GM10847 (cell line): ENCODE results near the gene KCNA4.

Source experiments
- POLR2A ChIP-seq: IDR thresholded peaks from 2 replicates; pipeline ENCODE4 v1.6.1; 2011; ENCODE audit not compliant: insufficient read length; ENCODE audit errors: extremely low read depth

KCNA4 gene

GRCh38 chr11:30016588-30017363 is at the start of gene KCNA4:
Gene KCNA4 (minus strand): TSS chr11:30017030. CDS start chr11:30012678, 4,352 bp downstream.
- no peak for TF ChIP-seq POLR2A

- no peak for TF ChIP-seq POLR2A
Observed at GRCh38 chr11:30062103-30062502, 45.3 kb upstream of the KCNA4 start.

GRCh38 chr11:30059172-30059815 is 42.5 kb upstream of the KCNA4 start:
- TF ChIP-seq POLR2A = no peak

- no peak for TF ChIP-seq POLR2A
Observed at GRCh38 chr11:30049214-30049613, 32.4 kb upstream of the KCNA4 start.

- TF ChIP-seq POLR2A = no peak
Observed at GRCh38 chr11:30046578-30046945, 29.7 kb upstream of the KCNA4 start.

GRCh38 chr11:30045921-30046577 is 29.2 kb upstream of the KCNA4 start:
- no peak for TF ChIP-seq POLR2A

- TF ChIP-seq POLR2A = no peak
Observed at GRCh38 chr11:30045144-30045543, 28.3 kb upstream of the KCNA4 start.

- no peak for TF ChIP-seq POLR2A
Observed at GRCh38 chr11:30041171-30041570, 24.3 kb upstream of the KCNA4 start.

GRCh38 chr11:30025396-30026139 is 8.7 kb upstream of the KCNA4 start:
- TF ChIP-seq POLR2A = no peak

- TF ChIP-seq POLR2A = no peak
Observed at GRCh38 chr11:30023074-30023473, 6.2 kb upstream of the KCNA4 start.

- TF ChIP-seq POLR2A = no peak
Observed at GRCh38 chr11:30019481-30019880, 2.7 kb upstream of the KCNA4 start.

- no peak for TF ChIP-seq POLR2A
Observed at GRCh38 chr11:30018495-30018894, 1.7 kb upstream of the KCNA4 start.

- no peak for TF ChIP-seq POLR2A
Observed at GRCh38 chr11:30017445-30017895, 640 bp upstream of the KCNA4 start.

- no peak for TF ChIP-seq POLR2A
Observed at GRCh38 chr11:30015725-30016412, 961 bp downstream of the KCNA4 start.

- TF ChIP-seq POLR2A = no peak
Observed at GRCh38 chr11:30012346-30012745, 4.5 kb downstream of the KCNA4 start.
